K562 (cell line): Measurements from ENCODE around the gene RNF207. TPM values are rescaled to one million over a fixed set of nuclear protein-coding genes. Genes with fewer than 3 reads are reported as not detected.

Experiments
- CHD1 ChIP-seq: fragments of 200-600 bp; sonication (generic); IDR thresholded peaks from one replicate; pipeline ENCODE4 v1.6.1; 2012; ENCODE audit warnings: mild to moderate bottlenecking, moderate library complexity, low read length, inconsistent platforms
- CREB1 ChIP-seq, 2 experiments: sonication (generic) in 1 of 2; formaldehyde crosslinking in 1 of 2; IDR thresholded peaks; 2 replicates each; pipeline versions ENCODE4 v1.6.1 to v1.8.0; 2012 to 2022; ENCODE audit warnings: inconsistent platforms in 1 of 2, mild to moderate bottlenecking in 1 of 2, missing genetic modification reagents in 1 of 2, moderate library complexity in 1 of 2
- CREM ChIP-seq: IDR thresholded peaks from 2 replicates; pipeline ENCODE4 v1.6.1; 2014; ENCODE audit warnings: antibody characterized with exemption, low read depth
- EP400 ChIP-seq: fragments of 450-650 bp; IDR thresholded peaks from 2 replicates; pipeline ENCODE4 v1.6.1; 2017; ENCODE audit warnings: antibody characterized with exemption, mild to moderate bottlenecking, moderate library complexity
- FIP1L1 ChIP-seq: fragments of 200-400 bp; formaldehyde crosslinking; IDR thresholded peaks from 2 replicates; pipeline ENCODE4 v1.6.1; 2018; ENCODE audit warnings: mild to moderate bottlenecking, low read depth, low read length; ENCODE audit not compliant: poor library complexity, severe bottlenecking
- JUN ChIP-seq, 2 experiments: sonication (generic) in 1 of 2; formaldehyde crosslinking in 1 of 2; IDR thresholded peaks; 2 replicates each; pipeline versions ENCODE4 v1.6.1 to v1.8.0; 2012 to 2022; ENCODE audit warnings: borderline replicate concordance in 2 of 2, mild to moderate bottlenecking in 2 of 2, improper control_type of control experiment in 1 of 2, low read depth in 1 of 2, low read length in 1 of 2, missing genetic modification reagents in 1 of 2
- MAZ ChIP-seq, 2 experiments: fragments of 450-650 bp in 1 of 2; sonication (generic) in 1 of 2; formaldehyde crosslinking; IDR thresholded peaks in 1 of 2; conservative IDR thresholded peaks in 1 of 2; 2 replicates each; pipeline versions ENCODE4 v1.4.0 to v1.5.0; 2020; ENCODE audit warnings: mild to moderate bottlenecking in 1 of 2, missing genetic modification reagents in 1 of 2
- SP1 ChIP-seq: sonication (generic); formaldehyde crosslinking; IDR thresholded peaks from 2 replicates; pipeline ENCODE4 v1.8.1; 2022; ENCODE audit warnings: mild to moderate bottlenecking, missing genetic modification reagents
- SRF ChIP-seq, 2 experiments: fragments of 250-450, 450-650 bp in 1 of 2; sonication (Bioruptor Pico) in 1 of 2; sonication (generic) in 1 of 2; formaldehyde crosslinking; IDR thresholded peaks; 2 replicates each; pipeline versions ENCODE4 v1.5.0 to v1.5.1; 2020 to 2022; ENCODE audit warnings: mild to moderate bottlenecking in 1 of 2, missing genetic modification reagents in 1 of 2
- ZBTB7A ChIP-seq: IDR thresholded peaks from 2 replicates; pipeline ENCODE4 v1.6.1; 2011; ENCODE audit warnings: low read depth, mild to moderate bottlenecking, low read length, moderate library complexity, borderline replicate concordance; ENCODE audit not compliant: control insufficient read depth
- polyA plus RNA-seq, 8 experiments: library from polyadenylated mRNA; depleted of rRNA in 4 of 8; stranded (reverse) in 5 of 8; unstranded in 3 of 8; fragments of >200 nt; fragmentation: Nextera tagmentation in 2 of 8; fragmentation: Illumina TruSeq in 1 of 8; extraction: Ambion mirVana in 2 of 8; extraction: Trizol in 1 of 8; gene quantifications; 2 replicates each; pipeline versions ENCODE4 v1.2.1 to v1.2.3, GENCODE V29; 2011 to 2014; ENCODE audit warnings: inconsistent platforms in 1 of 8, missing spikeins in 1 of 8
- total RNA-seq, 7 experiments: library from RNA; depleted of rRNA in 6 of 7; stranded (reverse); fragments of >200 nt in 6 of 7; fragmentation: Illumina TruSeq in 2 of 7; extraction: Trizol in 2 of 7; gene quantifications; 2 replicates each; pipeline versions ENCODE4 v1.2.1 to v1.2.3, GENCODE V29; 2011 to 2021; ENCODE audit warnings: low replicate concordance in 1 of 7
- TF ChIP-seq, protein P1 (sequence below), 2 experiments: fragments of 450-650 bp in 1 of 2; sonication (generic) in 1 of 2; formaldehyde crosslinking in 1 of 2; IDR thresholded peaks in 1 of 2; conservative IDR thresholded peaks in 1 of 2; 2 replicates each; pipeline versions ENCODE4 v1.6.1 to v1.8.1; 2016 to 2023; ENCODE audit warnings: mild to moderate bottlenecking in 2 of 2, moderate library complexity in 2 of 2, inconsistent platforms in 1 of 2, missing genetic modification reagents in 1 of 2
- TF ChIP-seq, protein P2 (sequence below), 2 experiments: fragments of 450-650 bp in 1 of 2; sonication (generic) in 1 of 2; formaldehyde crosslinking in 1 of 2; IDR thresholded peaks; 2 replicates each; pipeline versions ENCODE4 v1.7.1 to v1.9.0; 2016 to 2022; ENCODE audit warnings: inconsistent platforms in 1 of 2, mild to moderate bottlenecking in 1 of 2, missing genetic modification reagents in 1 of 2
- TF ChIP-seq, protein P3 (sequence below): sonication (generic); IDR thresholded peaks from 2 replicates; pipeline ENCODE4 v1.6.1; 2016

Gene RNF207
- total and polyA plus RNA-seq, 9 of the 15 experiments (the other 6 are each of a cell fraction or from before 2014, with no cell fraction given), result 2.7 to 30.6 (median 12.9) TPM

DNA sequence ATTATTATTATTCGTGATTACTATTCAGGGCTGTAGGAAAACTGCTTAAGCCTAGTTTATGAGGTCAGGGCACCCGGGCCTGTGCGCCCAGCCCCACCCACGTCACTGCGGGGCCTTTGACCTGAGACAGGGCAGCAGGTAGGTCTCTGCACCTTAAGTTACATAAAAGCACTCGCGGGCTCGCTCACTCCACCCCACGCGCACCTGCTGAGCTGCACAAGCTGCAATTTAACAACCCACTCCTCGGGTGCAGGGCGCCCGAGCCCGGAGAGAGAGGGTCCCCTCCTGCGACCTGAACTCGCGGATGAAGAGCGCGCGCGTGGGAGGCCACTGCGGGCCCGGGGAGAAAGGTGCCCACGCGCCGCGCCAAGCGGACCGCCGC, 29.4 kb downstream of the RNF207 start (continued):
- TF ChIP-seq, protein P1, sequence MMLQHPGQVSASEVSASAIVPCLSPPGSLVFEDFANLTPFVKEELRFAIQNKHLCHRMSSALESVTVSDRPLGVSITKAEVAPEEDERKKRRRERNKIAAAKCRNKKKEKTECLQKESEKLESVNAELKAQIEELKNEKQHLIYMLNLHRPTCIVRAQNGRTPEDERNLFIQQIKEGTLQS (IDR thresholded peaks at IDR 0.05), result no peak
- TF ChIP-seq, protein P1 (CRISPR knock-in tag; conservative IDR thresholded peaks at IDR 0.05), result peak; percentile 61; the same call in 1 of the 2 replicates
- TF ChIP-seq SRF (CRISPR knock-in tag; IDR thresholded peaks at IDR 0.05), result 0 out of 4 replicates have a peak, but pooled peaks of 1 of the 2 experiments have one; percentile 26
- peak; percentile 66 for TF ChIP-seq CREM
- TF ChIP-seq, protein P2, sequence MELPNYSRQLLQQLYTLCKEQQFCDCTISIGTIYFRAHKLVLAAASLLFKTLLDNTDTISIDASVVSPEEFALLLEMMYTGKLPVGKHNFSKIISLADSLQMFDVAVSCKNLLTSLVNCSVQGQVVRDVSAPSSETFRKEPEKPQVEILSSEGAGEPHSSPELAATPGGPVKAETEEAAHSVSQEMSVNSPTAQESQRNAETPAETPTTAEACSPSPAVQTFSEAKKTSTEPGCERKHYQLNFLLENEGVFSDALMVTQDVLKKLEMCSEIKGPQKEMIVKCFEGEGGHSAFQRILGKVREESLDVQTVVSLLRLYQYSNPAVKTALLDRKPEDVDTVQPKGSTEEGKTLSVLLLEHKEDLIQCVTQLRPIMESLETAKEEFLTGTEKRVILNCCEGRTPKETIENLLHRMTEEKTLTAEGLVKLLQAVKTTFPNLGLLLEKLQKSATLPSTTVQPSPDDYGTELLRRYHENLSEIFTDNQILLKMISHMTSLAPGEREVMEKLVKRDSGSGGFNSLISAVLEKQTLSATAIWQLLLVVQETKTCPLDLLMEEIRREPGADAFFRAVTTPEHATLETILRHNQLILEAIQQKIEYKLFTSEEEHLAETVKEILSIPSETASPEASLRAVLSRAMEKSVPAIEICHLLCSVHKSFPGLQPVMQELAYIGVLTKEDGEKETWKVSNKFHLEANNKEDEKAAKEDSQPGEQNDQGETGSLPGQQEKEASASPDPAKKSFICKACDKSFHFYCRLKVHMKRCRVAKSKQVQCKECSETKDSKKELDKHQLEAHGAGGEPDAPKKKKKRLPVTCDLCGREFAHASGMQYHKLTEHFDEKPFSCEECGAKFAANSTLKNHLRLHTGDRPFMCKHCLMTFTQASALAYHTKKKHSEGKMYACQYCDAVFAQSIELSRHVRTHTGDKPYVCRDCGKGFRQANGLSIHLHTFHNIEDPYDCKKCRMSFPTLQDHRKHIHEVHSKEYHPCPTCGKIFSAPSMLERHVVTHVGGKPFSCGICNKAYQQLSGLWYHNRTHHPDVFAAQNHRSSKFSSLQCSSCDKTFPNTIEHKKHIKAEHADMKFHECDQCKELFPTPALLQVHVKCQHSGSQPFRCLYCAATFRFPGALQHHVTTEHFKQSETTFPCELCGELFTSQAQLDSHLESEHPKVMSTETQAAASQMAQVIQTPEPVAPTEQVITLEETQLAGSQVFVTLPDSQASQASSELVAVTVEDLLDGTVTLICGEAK (IDR thresholded peaks at IDR 0.05), result peak; percentile 44
- TF ChIP-seq, protein P2 (CRISPR knock-in tag; IDR thresholded peaks at IDR 0.05), result no peak
- TF ChIP-seq ZBTB7A, result peak; percentile 1; the same call in 1 of the 2 replicates
- no peak for TF ChIP-seq JUN (IDR thresholded peaks at IDR 0.05; ENCODE audit: borderline replicate concordance, low read depth, low read length)
- peak; percentile 5; the same call in 1 of the 2 replicates for TF ChIP-seq JUN (CRISPR knock-in tag; IDR thresholded peaks at IDR 0.05; ENCODE audit: borderline replicate concordance)
- no peak for TF ChIP-seq CREB1 (IDR thresholded peaks at IDR 0.05)
- TF ChIP-seq CREB1 (CRISPR knock-in tag; IDR thresholded peaks at IDR 0.05), result peak; percentile 52; the same call in 1 of the 2 replicates
- TF ChIP-seq FIP1L1, result no peak
- peak; percentile 37; the same call in 1 of the 2 replicates for TF ChIP-seq SP1
- TF ChIP-seq CHD1, result peak; percentile 69
- TF ChIP-seq EP400, result peak; percentile 41; the same call in 1 of the 2 replicates
- TF ChIP-seq, protein P3, sequence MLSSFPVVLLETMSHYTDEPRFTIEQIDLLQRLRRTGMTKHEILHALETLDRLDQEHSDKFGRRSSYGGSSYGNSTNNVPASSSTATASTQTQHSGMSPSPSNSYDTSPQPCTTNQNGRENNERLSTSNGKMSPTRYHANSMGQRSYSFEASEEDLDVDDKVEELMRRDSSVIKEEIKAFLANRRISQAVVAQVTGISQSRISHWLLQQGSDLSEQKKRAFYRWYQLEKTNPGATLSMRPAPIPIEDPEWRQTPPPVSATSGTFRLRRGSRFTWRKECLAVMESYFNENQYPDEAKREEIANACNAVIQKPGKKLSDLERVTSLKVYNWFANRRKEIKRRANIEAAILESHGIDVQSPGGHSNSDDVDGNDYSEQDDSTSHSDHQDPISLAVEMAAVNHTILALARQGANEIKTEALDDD, result 0 out of 2 replicates have a peak, but pooled peaks have one; percentile 2
- 0 out of 4 replicates have a peak, but pooled peaks of 1 of the 2 experiments have one; percentile 5 for TF ChIP-seq MAZ (CRISPR knock-in tag; conservative IDR thresholded peaks at IDR 0.05 in 1 of 2, IDR thresholded peaks at IDR 0.05 in 1 of 2)
